ENCODE data around the gene PLCH2.

The PLCH2 gene

GRCh38 chr1:2512862-2513421 lies 36.9 kb downstream of the PLCH2 start:
- Histone ChIP-seq H3K9me3 (ENCODE audit: insufficient read depth, low read length, severe bottlenecking) (no peaks in the 10 kb centered on the region), H3K4me1 (ENCODE audit: insufficient read depth, low read length) (no peaks in the 10 kb centered on the region), H4K20me1 (ENCODE audit: insufficient read depth, low read length) (peaks cover 60% of the 10 kb centered on the region), H3K4me2 (ENCODE audit: insufficient read depth, low read length) (no peak overlapping the region), H3K79me2 (ENCODE audit: insufficient read depth, low read length) (no peaks in the 10 kb centered on the region), H3K36me3 (ENCODE audit: insufficient read depth, low read length) (peaks cover 97% of the 10 kb centered on the region), H2AFZ (ENCODE audit: low read depth, low read length) (no peak overlapping the region), H3K4me3 (ENCODE audit: low read depth in 1 of 2, low read length in 2 of 2) (no peak overlapping the region), H3K27me3 (ENCODE audit: insufficient read depth, low read length, poor library complexity) (no peaks in the 10 kb centered on the region), H3K27ac (ENCODE audit: low read length) (no peak overlapping the region), H3K9ac (ENCODE audit: low read depth, low read length) (no peak overlapping the region)
- TF ChIP-seq EZH2 (IDR thresholded peaks at IDR 0.05; ENCODE audit: borderline replicate concordance, low read depth, low read length, severe bottlenecking) (no peak), CTCF (IDR thresholded peaks at IDR 0.05; ENCODE audit: borderline replicate concordance, extremely low read depth, low read length, poor library complexity, severe bottlenecking) (no peak)
- ATAC-seq (ENCODE audit: insufficient read depth, low read depth) (no peak), DNase-seq (no peak)

- Histone ChIP-seq H3K36me3 (ENCODE audit: insufficient read depth, low read length) (peaks cover 98% of the 10 kb centered on the region), H3K4me2 (ENCODE audit: insufficient read depth, low read length) (no peak overlapping the region), H4K20me1 (ENCODE audit: insufficient read depth, low read length) (peaks cover 63% of the 10 kb centered on the region), H3K9ac (ENCODE audit: low read depth, low read length) (no peak overlapping the region), H3K79me2 (ENCODE audit: insufficient read depth, low read length) (no peaks in the 10 kb centered on the region), H3K4me3 (ENCODE audit: low read depth in 1 of 2, low read length in 2 of 2) (no peak overlapping the region), H3K4me1 (ENCODE audit: insufficient read depth, low read length) (no peaks in the 10 kb centered on the region), H3K9me3 (ENCODE audit: insufficient read depth, low read length, severe bottlenecking) (no peaks in the 10 kb centered on the region), H2AFZ (ENCODE audit: low read depth, low read length) (no peak overlapping the region), H3K27ac (ENCODE audit: low read length) (no peak overlapping the region), H3K27me3 (ENCODE audit: insufficient read depth, low read length, poor library complexity) (no peaks in the 10 kb centered on the region)
- ATAC-seq (ENCODE audit: insufficient read depth, low read depth) (no peak), DNase-seq (no peak)
- TF ChIP-seq EZH2 (IDR thresholded peaks at IDR 0.05; ENCODE audit: borderline replicate concordance, low read depth, low read length, severe bottlenecking) = no peak
- no peak for TF ChIP-seq CTCF (IDR thresholded peaks at IDR 0.05; ENCODE audit: borderline replicate concordance, extremely low read depth, low read length, poor library complexity, severe bottlenecking)
Observed at GRCh38 chr1:2513939-2514652, 38.0 kb downstream of the PLCH2 start.

- peaks cover 62% of the 10 kb centered on the region for H4K20me1 ChIP-seq (ENCODE audit: insufficient read depth, low read length)
- DNase-seq = no peak
- H3K4me3 ChIP-seq (ENCODE audit: low read depth in 1 of 2, low read length in 2 of 2) = no peak overlapping the region
- TF ChIP-seq EZH2 (IDR thresholded peaks at IDR 0.05; ENCODE audit: borderline replicate concordance, low read depth, low read length, severe bottlenecking) = no peak
- TF ChIP-seq CTCF (IDR thresholded peaks at IDR 0.05; ENCODE audit: borderline replicate concordance, extremely low read depth, low read length, poor library complexity, severe bottlenecking) = no peak
- H3K4me1 ChIP-seq (ENCODE audit: insufficient read depth, low read length) = no peaks in the 10 kb centered on the region
- H3K4me2 ChIP-seq (ENCODE audit: insufficient read depth, low read length) = no peak overlapping the region
- ATAC-seq (ENCODE audit: insufficient read depth, low read depth) = no peak
- H2AFZ ChIP-seq (ENCODE audit: low read depth, low read length) = no peak overlapping the region
- no peaks in the 10 kb centered on the region for H3K79me2 ChIP-seq (ENCODE audit: insufficient read depth, low read length)
- H3K9me3 ChIP-seq (ENCODE audit: insufficient read depth, low read length, severe bottlenecking) = no peaks in the 10 kb centered on the region
- no peaks in the 10 kb centered on the region for H3K27me3 ChIP-seq (ENCODE audit: insufficient read depth, low read length, poor library complexity)
- no peak overlapping the region for H3K9ac ChIP-seq (ENCODE audit: low read depth, low read length)
- peaks cover 98% of the 10 kb centered on the region for H3K36me3 ChIP-seq (ENCODE audit: insufficient read depth, low read length)
- no peak overlapping the region for H3K27ac ChIP-seq (ENCODE audit: low read length)
Observed at GRCh38 chr1:2514863-2515762, 39.0 kb downstream of the PLCH2 start.

Data from DND-41 (cell line).